Central memory CD8-positive, alpha-beta T cell (primary cell): ENCODE measurements around the gene FAAH.

Source experiments
- ATAC-seq: fragments of 150-1000 bp; cut with Tn5 transposase; replicated peaks from 2 replicates; pipeline ENCODE4 v1.10.0; 2022; ENCODE audit warnings: mild to moderate bottlenecking, moderate FRiP score, moderate number of reproducible peaks; ENCODE audit not compliant: poor library complexity, severe bottlenecking; ENCODE audit errors: extremely low read depth
- DNase-seq, 2 donors: peaks; one replicate each; pipeline ENCODE4 v3.0.0; 2021; ENCODE audit warnings: low spot score in 2 of 2
- H3K27ac Mint-ChIP-seq: one replicate; pipeline ENCODE4 v1.8.0; 2022; ENCODE audit warnings: low read depth, mild to moderate bottlenecking, moderate library complexity, mixed read lengths
- H3K27me3 Mint-ChIP-seq: one replicate; pipeline ENCODE4 v1.8.0; 2022; ENCODE audit warnings: mixed read lengths
- H3K36me3 Mint-ChIP-seq: one replicate; pipeline ENCODE4 v1.8.0; 2022; ENCODE audit warnings: mild to moderate bottlenecking, moderate library complexity, mixed read lengths; ENCODE audit not compliant: insufficient read depth
- H3K4me1 Mint-ChIP-seq: one replicate; pipeline ENCODE4 v1.8.0; 2022; ENCODE audit warnings: mixed read lengths
- H3K4me3 Mint-ChIP-seq: one replicate; pipeline ENCODE4 v1.8.0; 2022; ENCODE audit warnings: mild to moderate bottlenecking, moderate library complexity, mixed read lengths
- H3K9me3 Mint-ChIP-seq: one replicate; pipeline ENCODE4 v1.8.0; 2022; ENCODE audit warnings: mixed read lengths

FAAH gene

GRCh38 chr1:46461809-46462448 is 67.8 kb downstream of the FAAH start:
- H3K4me1 Mint-ChIP-seq: no peaks in the 10 kb centered on the region
- no peak overlapping the region for H3K27ac Mint-ChIP-seq
- H3K36me3 Mint-ChIP-seq: no peaks in the 10 kb centered on the region
- no peaks in the 10 kb centered on the region for H3K9me3 Mint-ChIP-seq
- DNase-seq (no peak), ATAC-seq (no peak)
- no peak overlapping the region for H3K4me3 Mint-ChIP-seq
- H3K27me3 Mint-ChIP-seq: peaks cover 53% of the 10 kb centered on the region
